Mesodermal cell (in vitro differentiated cells): ENCODE data around the gene VPS16. TPM values are rescaled to one million over a fixed set of nuclear protein-coding genes. Genes with fewer than 3 reads are reported as not detected.

ENCODE experiments used
- H3K27ac ChIP-seq: 2 replicates; pipeline ENCODE4 v1.7.0; 2013; ENCODE audit warnings: mild to moderate bottlenecking, low read depth, low read length, moderate library complexity; ENCODE audit not compliant: severe bottlenecking
- H3K36me3 ChIP-seq: 2 replicates; pipeline ENCODE4 v1.7.1; 2013; ENCODE audit warnings: mild to moderate bottlenecking, low read length, moderate library complexity; ENCODE audit not compliant: control insufficient read depth, insufficient read depth
- H3K4me1 ChIP-seq: one replicate; pipeline ENCODE4 v1.7.1; 2013; ENCODE audit warnings: mild to moderate bottlenecking, low read length; ENCODE audit not compliant: insufficient read depth, control insufficient read depth, poor library complexity, severe bottlenecking
- H3K4me3 ChIP-seq: 2 replicates; pipeline ENCODE4 v1.7.0; 2013; ENCODE audit warnings: low read length, control low read depth, mild to moderate bottlenecking; ENCODE audit not compliant: insufficient read depth, poor library complexity, severe bottlenecking; ENCODE audit errors: extremely low read depth
- H3K9me3 ChIP-seq: 2 replicates; pipeline ENCODE4 v1.7.1; 2013; ENCODE audit warnings: mild to moderate bottlenecking, low read length, moderate library complexity; ENCODE audit not compliant: control insufficient read depth
- WGBS, 2 experiments: methylation state at CpG; one replicate each; pipeline ENCODE4 v1.1.5; 2013; ENCODE audit warnings: missing lambda C conversion rate in 2 of 2; ENCODE audit not compliant: insufficient coverage in 2 of 2; 5-methylcytosine and 5-hydroxymethylcytosine counted together
- polyA plus RNA-seq, 2 experiments: library from polyadenylated mRNA; stranded (reverse); fragments of 50-300 nt; gene quantifications; one replicate each; pipeline ENCODE4 v1.2.3, GENCODE V29; 2013

VPS16 gene
- 41.1 TPM for polyA plus RNA-seq (2013, experiment 1 of 2)
- 36.7 TPM for polyA plus RNA-seq (2013, experiment 2 of 2)

DNA sequence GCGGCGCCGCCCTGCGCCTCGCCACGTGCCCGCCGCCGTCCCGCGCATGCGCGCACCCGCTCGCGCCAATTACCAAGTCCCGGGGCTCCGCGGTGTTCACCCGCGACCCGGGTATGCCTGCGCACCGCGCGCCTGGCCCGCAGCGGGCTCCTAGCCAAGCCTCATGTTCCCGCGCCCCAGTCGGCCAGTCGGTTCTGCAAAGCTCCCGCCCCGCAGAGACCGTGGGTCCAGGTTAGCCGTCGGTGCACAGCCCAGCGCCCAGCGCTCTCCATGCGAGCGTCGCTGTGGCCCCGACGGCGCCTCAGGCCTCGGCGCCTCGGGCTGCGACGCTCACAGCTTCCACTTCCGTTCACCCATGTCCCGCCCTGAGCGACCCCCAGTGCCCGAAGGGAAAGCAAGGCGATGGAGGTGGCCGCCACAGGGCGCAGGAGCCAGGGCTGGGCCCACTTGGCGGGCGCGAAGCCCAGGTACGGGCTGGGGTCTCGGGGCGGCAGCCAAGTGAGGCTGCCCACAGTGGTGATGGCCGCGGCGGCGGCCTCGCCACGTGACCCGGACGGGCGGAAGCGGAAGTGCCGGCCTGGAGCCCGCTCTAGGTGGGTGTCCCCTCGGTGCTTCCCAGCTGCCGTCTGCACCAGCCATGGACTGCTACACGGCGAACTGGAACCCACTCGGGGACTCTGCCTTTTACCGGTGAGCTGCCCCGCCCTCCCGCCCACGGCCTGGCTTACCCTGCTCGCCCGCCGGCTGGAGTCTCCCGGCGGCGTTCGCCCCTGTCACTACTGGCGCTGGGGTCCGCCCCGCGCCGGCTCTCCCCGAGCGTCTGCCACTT lies at the start of gene VPS16, which contains the start of gene PCED1A:
Gene VPS16, plus strand, starts transcription at position 608 of the 829 bp plus-strand sequence. Its CDS starts 30 bp downstream, at position 638.
Gene PCED1A, minus strand, starts transcription at position 518 of the 829 bp plus-strand sequence. CDS start 743 bp downstream, outside the sequence.
- peaks cover 14% of the 10 kb centered on the region for H3K36me3 ChIP-seq
- peak within 1 kb of the TSS; percentile 36 for H3K27ac ChIP-seq
- H3K9me3 ChIP-seq, result no peaks in the 10 kb centered on the region
- 21 to 34% methylated on average over 64 to 80 of the region's 98 CpGs for WGBS, 2 experiments
- peak within 1 kb of the TSS; percentile 64 for H3K4me3 ChIP-seq
- peaks cover 5% of the 10 kb centered on the region for H3K4me1 ChIP-seq

DNA sequence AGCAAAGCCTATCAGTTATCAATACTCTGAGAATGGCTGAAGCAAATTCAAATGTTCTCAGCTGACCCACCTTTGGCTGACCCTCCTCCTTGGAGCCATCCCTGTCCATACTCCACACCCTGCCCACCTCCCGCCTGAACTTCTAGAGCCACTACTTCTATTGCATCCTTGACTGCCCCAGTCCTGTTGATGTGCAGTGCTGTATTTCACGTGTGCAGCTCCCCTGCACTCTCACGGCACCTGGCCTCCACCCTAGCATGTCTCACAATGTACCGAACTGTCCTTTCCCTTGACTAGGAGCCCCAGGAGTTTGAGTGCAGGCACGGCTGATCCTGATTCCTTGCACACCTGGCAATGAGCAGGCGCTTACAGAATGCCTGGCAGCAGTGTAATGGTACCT lies 47.1 kb upstream of the VPS16 start:
- 96 to 97% methylated on average over 6 of the region's 6 CpGs for WGBS, 2 experiments
- peaks cover 40% of the 10 kb centered on the region for H3K36me3 ChIP-seq
- H3K4me1 ChIP-seq, result no peaks in the 10 kb centered on the region
- no peak overlapping the region for H3K27ac ChIP-seq
- no peak overlapping the region for H3K4me3 ChIP-seq
- no peaks in the 10 kb centered on the region for H3K9me3 ChIP-seq

DNA sequence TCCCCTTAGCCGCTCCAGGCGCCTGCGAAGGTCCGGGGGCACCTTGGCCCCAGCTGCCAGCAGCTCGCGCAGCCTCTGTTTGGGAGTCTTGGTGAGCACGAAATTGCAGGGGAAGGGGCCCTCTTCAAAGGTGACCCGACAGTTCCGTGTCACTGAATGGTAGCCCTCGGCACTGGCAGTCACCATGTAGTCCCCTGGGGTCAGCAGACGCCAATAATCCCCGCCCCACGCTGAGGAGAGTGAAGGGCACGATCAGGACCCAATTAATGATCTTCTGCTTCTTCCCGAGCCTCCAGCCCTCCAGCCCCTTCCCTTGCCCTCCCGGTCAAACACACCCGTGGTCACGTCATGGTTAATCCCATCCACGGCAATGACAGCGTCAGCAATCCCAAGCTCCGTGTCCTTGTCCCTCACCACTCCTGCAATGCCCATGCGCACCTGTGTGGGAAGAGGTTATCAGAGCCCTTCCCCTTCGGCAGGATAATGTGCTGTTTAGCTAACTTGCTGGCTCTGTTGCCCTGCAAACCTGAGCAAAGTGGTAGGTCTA lies 46.3 kb upstream of the VPS16 start:
- Histone ChIP-seq H3K27ac (no peak overlapping the region), H3K4me1 (no peaks in the 10 kb centered on the region), H3K9me3 (no peaks in the 10 kb centered on the region), H3K36me3 (peaks cover 43% of the 10 kb centered on the region), H3K4me3 (no peak overlapping the region)
- 97 to 98% methylated on average over 21 to 22 of the region's 23 CpGs for WGBS, 2 experiments

DNA sequence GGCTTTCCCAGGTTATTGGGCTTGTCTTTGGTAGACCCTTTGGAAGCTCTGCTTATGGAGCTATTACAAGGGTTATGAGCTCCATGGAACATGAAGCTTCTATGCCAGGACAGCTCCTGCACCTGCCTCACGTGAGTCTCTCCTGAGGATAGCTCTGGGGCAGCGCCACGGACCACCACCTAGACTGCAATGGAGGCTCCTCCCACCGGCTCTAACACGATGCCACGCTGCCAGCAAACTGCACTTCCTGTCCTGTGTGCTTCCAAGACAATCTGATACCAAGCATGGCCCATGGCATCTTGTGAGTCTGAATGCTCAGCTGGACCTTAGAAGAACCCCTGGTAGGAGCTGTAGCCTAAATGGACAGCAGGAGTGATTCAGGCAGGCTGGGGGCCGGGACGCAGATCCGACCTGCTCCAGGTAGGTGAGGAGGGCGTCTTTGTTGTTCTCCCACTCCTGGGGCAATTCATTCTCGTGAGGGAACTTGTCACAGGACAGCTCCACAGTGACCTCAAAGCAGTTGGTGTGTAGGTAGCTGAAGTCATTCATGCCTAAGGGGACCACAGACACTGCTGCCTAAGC lies 45.6 kb upstream of the VPS16 start:
- Histone ChIP-seq H3K27ac (no peak overlapping the region), H3K4me3 (no peak overlapping the region), H3K9me3 (no peaks in the 10 kb centered on the region), H3K36me3 (peaks cover 43% of the 10 kb centered on the region), H3K4me1 (no peaks in the 10 kb centered on the region)
- WGBS, 2 experiments, result 90 to 93% methylated on average over 11 of the region's 11 CpGs

DNA sequence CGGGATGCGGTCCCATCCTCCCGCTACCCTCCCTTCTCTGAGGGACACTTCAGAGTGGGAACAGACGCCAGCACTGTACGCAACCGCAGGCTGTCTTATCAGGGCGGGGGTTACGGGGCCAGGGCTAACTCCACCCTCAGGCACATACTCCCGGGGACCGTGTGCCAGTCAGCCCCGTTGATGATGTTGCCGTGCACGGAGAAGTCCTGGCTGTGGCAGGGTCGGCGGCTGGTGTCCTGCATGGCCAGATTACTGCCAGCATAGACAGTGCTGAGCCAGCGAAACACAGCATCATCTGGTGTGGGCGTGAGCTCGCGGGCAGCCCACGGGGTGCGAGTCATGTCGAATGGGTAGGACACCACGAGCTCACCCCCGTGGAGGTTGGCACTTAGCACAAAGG lies 45.1 kb upstream of the VPS16 start:
- peaks cover 43% of the 10 kb centered on the region for H3K36me3 ChIP-seq
- H3K4me1 ChIP-seq, result no peaks in the 10 kb centered on the region
- H3K4me3 ChIP-seq, result no peak overlapping the region
- H3K9me3 ChIP-seq, result no peaks in the 10 kb centered on the region
- no peak overlapping the region for H3K27ac ChIP-seq
- 94 to 96% methylated on average over 21 to 24 of the region's 24 CpGs for WGBS, 2 experiments

DNA sequence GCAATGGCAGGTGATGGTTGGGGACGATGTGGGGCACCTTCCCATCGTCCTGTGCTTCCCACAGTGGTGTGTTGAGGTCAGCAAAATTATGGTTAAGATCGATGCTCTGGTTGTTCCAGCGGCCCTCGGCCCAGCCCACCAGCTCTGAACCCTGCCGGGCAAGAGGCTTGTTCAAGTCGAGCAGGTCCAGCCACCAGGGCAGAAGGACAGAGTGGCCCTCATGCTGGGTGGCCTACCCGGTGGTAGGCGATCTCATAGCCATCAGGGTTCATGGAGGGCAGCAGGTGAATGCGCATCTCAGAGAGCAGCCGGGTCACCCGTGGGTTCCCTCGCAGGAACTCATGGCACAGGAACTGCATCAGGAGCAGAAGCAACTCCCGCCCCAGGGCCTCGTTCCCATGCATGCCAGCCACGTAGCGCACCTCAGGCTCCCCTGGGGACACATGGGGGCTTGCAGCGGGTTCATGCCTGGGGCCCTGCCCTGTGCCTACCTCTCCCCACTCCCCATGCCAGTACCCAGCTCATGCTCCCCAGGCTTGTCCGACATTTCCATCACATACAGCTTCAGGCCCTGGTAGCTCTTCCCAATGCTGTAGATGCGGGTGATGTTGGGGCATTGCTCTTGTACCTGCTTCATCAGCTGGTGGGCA lies 44.4 kb upstream of the VPS16 start:
- Histone ChIP-seq H3K9me3 (no peaks in the 10 kb centered on the region), H3K4me1 (peaks cover 2% of the 10 kb centered on the region), H3K27ac (no peak overlapping the region), H3K4me3 (no peak overlapping the region), H3K36me3 (peaks cover 43% of the 10 kb centered on the region)
- 98% methylated on average over 18 to 20 of the region's 20 CpGs for WGBS, 2 experiments

DNA sequence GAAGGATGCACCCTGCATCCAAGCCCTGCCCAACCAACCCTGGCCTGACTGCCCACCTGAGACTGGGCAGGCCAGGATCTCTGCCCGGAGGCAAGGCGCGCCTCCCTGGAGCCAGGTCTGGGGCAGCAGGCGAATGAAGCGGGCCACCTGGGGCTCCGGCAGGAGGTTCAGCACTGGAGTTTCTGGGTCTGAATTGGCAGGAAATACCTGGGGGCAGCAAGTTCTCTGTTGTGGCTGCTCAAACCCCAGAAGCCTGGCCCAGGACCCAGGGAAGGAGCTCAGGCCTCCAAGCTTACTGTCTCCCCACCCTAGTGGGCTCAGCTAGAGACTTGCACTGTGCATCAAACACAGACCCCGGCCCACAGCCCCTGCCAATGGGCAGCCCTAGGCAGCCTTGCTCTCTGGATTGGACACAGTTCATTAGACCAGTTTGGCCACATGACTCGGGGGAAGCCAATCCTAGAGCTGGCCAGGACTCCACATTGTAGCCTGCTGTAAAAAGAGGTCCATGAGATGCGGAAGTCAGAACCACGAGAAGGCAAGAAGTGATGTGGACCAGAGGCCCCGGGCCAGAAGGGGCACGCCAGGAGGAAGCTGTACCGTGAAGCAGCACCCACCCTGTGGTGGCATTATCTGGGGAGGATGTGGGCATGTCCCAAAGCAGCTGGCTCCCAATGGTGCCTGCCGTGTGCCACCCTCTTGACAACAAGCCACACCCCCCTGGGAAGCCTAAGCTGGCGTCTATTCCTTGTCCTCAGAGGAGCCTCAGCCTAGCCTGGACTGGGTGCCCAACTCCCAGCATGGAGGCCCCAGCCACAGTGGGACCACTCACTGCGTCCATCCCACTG lies 43.2 kb upstream of the VPS16 start:
- no peaks in the 10 kb centered on the region for H3K9me3 ChIP-seq
- H3K4me3 ChIP-seq, result no peak overlapping the region
- H3K27ac ChIP-seq, result no peak overlapping the region
- H3K4me1 ChIP-seq, result peaks cover 7% of the 10 kb centered on the region
- 90 to 96% methylated on average over 10 to 15 of the region's 16 CpGs for WGBS, 2 experiments
- peaks cover 43% of the 10 kb centered on the region for H3K36me3 ChIP-seq

DNA sequence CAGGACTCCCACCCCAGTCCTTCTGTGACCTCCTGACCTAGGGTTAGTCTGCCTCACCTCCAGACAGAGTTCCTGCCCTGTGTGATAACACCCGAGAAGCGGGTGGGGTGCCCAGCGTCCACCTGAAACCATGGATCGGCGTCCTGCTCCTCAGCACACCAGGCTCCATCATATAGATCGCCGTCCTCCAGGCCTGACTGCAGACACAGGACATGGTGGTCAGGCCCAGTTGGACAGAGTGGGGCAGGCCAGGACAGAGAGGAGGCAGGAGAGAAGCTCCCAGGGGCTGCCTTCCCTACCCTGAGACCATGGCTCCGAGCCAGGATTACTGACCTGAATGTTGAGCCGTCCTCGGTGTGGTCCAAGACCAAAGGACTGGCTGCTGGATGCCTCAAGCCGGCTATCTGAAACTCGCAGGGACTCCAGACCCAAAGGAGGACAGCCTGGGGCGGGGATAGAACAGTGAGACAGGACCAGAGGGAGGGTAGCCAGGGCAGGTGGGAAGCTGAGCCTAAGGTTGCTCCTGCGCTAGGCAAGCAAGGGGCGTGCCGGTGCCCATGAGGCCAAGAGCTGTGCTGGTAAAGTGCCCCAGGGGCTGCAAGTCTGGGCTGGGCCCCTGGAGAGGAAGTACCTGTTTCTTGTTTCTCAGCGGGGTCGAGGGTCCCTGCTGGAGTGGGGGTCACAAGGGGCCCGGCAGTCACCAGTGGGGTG lies 42.3 kb upstream of the VPS16 start:
- peaks cover 7% of the 10 kb centered on the region for H3K4me1 ChIP-seq
- no peak overlapping the region for H3K4me3 ChIP-seq
- 90 to 92% methylated on average over 18 to 19 of the region's 19 CpGs for WGBS, 2 experiments
- peaks cover 43% of the 10 kb centered on the region for H3K36me3 ChIP-seq
- H3K27ac ChIP-seq, result no peak overlapping the region
- H3K9me3 ChIP-seq, result no peaks in the 10 kb centered on the region

DNA sequence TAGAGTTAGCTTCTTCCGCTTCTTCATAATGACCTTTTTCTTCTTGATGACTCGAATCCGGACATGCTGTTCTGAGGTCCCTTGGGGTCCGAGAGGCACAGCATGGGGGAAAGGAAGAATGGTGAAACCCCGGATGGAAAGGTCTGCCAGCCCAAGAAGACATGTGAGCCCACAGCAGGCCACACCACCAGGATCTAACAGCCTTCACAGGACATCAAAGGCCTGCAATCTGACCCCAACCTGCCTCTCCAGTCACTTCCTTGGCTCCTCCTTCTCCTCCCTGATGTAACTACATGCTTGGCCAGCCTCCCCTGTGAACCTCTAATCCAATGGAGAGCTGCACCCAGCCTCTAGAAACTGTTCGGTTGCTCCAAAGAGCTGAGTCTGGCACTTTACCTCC lies 41.7 kb upstream of the VPS16 start:
- H3K27ac ChIP-seq, result no peak overlapping the region
- H3K9me3 ChIP-seq, result no peaks in the 10 kb centered on the region
- WGBS, 2 experiments, result 57 to 83% methylated on average over 5 of the region's 6 CpGs
- H3K36me3 ChIP-seq, result peaks cover 43% of the 10 kb centered on the region
- H3K4me1 ChIP-seq, result peaks cover 7% of the 10 kb centered on the region
- no peak overlapping the region for H3K4me3 ChIP-seq
